KMS-11 (cell line): ENCODE data around the gene JAKMIP1.

Experiments used
- H2AFZ ChIP-seq: fragments of 200-600 bp; sonication (generic); 2 replicates; pipeline ENCODE4 v1.6.1; 2016; ENCODE audit warnings: antibody characterized with exemption, mixed run types, low read depth
- H3K27ac ChIP-seq: fragments of 200-600 bp; sonication (generic); 2 replicates; pipeline ENCODE4 v1.6.1; 2016; ENCODE audit warnings: mild to moderate bottlenecking, mixed run types
- H3K27me3 ChIP-seq: fragments of 200-600 bp; sonication (generic); 2 replicates; pipeline ENCODE4 v1.6.1; 2017; ENCODE audit warnings: mild to moderate bottlenecking, low read depth, mixed run types, moderate library complexity; ENCODE audit not compliant: insufficient read depth
- H3K36me3 ChIP-seq: fragments of 200-600 bp; sonication (generic); 2 replicates; pipeline ENCODE4 v1.6.1; 2017; ENCODE audit warnings: mild to moderate bottlenecking, mixed run types; ENCODE audit not compliant: insufficient read depth
- H3K4me1 ChIP-seq: fragments of 200-600 bp; sonication (generic); 2 replicates; pipeline ENCODE4 v1.6.1; 2016; ENCODE audit warnings: mild to moderate bottlenecking, low read depth, mixed run types; ENCODE audit not compliant: poor library complexity, severe bottlenecking
- H3K4me2 ChIP-seq: fragments of 200-600 bp; sonication (generic); 2 replicates; pipeline ENCODE4 v1.7.0; 2016; ENCODE audit warnings: mild to moderate bottlenecking, mixed run types
- H3K4me3 ChIP-seq: fragments of 200-600 bp; sonication (generic); IDR thresholded peaks from 2 replicates; pipeline ENCODE4 v1.6.1; 2017; ENCODE audit warnings: low read depth, low read length, mixed read lengths; ENCODE audit not compliant: insufficient read depth
- H3K79me2 ChIP-seq: fragments of 200-600 bp; sonication (generic); 2 replicates; pipeline ENCODE4 v1.6.1; 2016; ENCODE audit warnings: low read depth, mixed run types; ENCODE audit not compliant: insufficient read depth
- H3K9ac ChIP-seq: fragments of 200-600 bp; sonication (generic); 2 replicates; pipeline ENCODE4 v1.6.1; 2016; ENCODE audit warnings: mild to moderate bottlenecking, mixed run types
- H4K20me1 ChIP-seq: fragments of 200-600 bp; sonication (generic); 2 replicates; pipeline ENCODE4 v1.6.1; 2016; ENCODE audit warnings: mild to moderate bottlenecking, mixed run types; ENCODE audit not compliant: insufficient read depth
- TF ChIP-seq, protein P1 (sequence below): fragments of 200-600 bp; sonication (generic); conservative IDR thresholded peaks from 2 replicates; pipeline ENCODE4 v1.6.1; 2017; ENCODE audit warnings: low read depth, mild to moderate bottlenecking, antibody characterized with exemption, low read length, moderate library complexity, mixed read lengths

JAKMIP1 gene

DNA sequence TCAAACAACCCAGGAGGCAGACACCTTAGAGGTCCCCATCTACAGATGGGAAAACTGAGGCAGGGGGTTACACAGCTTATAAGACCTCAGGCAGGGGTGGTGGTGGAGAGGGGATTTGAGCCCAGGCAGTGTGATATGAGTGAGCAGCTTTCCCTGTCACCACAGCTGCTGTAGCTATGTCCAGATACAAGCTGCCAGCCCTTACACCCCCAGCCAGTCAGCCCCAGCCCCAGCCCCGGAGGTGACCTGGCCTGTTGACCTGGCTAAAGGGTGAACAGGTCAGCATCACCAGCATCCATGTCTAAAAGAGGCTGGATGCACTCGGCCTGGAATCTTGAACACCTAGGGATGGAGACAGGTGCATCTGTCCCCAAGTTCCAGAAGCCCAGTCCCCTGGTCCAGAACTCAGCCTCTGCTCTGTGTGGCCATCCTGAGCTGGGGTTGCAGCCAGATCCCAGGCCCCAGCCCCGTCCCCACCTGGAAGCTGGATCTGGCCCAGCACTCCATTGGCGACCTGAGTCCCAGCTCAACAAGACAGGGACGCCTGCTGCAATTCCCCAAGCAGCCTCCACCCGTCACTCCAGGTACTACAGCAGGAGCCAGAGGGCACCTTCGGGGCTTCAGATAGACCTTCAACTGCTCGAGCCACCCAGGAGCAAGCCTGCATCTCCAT lies 89.5 kb downstream of the JAKMIP1 start:
- H4K20me1 ChIP-seq = no peaks in the 10 kb centered on the region
- TF ChIP-seq, protein P1, sequence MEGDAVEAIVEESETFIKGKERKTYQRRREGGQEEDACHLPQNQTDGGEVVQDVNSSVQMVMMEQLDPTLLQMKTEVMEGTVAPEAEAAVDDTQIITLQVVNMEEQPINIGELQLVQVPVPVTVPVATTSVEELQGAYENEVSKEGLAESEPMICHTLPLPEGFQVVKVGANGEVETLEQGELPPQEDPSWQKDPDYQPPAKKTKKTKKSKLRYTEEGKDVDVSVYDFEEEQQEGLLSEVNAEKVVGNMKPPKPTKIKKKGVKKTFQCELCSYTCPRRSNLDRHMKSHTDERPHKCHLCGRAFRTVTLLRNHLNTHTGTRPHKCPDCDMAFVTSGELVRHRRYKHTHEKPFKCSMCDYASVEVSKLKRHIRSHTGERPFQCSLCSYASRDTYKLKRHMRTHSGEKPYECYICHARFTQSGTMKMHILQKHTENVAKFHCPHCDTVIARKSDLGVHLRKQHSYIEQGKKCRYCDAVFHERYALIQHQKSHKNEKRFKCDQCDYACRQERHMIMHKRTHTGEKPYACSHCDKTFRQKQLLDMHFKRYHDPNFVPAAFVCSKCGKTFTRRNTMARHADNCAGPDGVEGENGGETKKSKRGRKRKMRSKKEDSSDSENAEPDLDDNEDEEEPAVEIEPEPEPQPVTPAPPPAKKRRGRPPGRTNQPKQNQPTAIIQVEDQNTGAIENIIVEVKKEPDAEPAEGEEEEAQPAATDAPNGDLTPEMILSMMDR = no peak

DNA sequence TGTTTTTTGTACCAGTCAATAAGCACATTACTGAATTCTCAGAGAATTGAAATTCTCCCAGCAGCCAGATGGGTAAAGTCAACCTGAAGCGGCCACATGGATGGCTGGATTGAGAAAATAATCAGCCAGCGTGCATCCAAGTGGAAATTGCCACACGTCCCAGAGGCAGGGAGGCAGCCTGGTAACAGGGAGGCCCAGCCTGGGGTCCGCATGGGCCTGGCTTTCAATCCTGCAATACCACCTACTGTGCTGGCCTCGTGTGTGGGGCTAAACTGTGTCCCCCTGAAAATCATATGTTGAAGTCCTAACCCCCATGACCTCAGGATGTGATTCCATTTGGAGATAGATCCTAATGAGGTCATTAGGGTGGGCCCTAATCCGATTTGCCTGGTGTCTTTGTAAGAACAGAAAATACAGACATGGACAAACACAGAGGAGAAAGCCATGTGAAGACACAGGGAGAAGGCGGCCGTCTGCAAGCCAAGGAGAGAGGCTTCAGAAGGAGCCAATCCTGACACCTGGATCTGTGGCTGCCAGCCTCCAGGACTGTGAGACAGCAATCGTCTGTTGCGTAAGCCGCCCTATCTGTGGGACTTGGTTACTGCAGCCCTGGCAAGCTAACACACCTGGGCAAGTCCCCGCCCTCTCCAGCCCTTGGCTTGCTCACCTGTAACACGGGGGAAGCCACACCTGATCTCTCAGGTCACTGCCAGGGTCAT lies 90.3 kb downstream of the JAKMIP1 start:
- no peak overlapping the region for H2AFZ ChIP-seq
- H3K79me2 ChIP-seq = no peaks in the 10 kb centered on the region
- H3K4me2 ChIP-seq = no peak overlapping the region
- no peak overlapping the region for H3K9ac ChIP-seq
- H4K20me1 ChIP-seq = no peaks in the 10 kb centered on the region
- no peak overlapping the region for H3K27ac ChIP-seq
- no peaks in the 10 kb centered on the region for H3K36me3 ChIP-seq
- TF ChIP-seq, protein P1 = 0 out of 2 replicates have a peak, but pooled peaks have one; percentile 17
- no peaks in the 10 kb centered on the region for H3K4me1 ChIP-seq
- no peaks in the 10 kb centered on the region for H3K27me3 ChIP-seq
- no peak overlapping the region for H3K4me3 ChIP-seq

More for the DNA sequence above, 89.5 kb downstream of the JAKMIP1 start:
- Histone ChIP-seq H3K9ac (no peak overlapping the region), H3K36me3 (no peaks in the 10 kb centered on the region), H3K4me3 (no peak overlapping the region), H3K27me3 (no peaks in the 10 kb centered on the region), H3K4me1 (no peaks in the 10 kb centered on the region), H3K4me2 (no peak overlapping the region), H3K27ac (no peak overlapping the region), H2AFZ (no peak overlapping the region), H3K79me2 (no peaks in the 10 kb centered on the region)

DNA sequence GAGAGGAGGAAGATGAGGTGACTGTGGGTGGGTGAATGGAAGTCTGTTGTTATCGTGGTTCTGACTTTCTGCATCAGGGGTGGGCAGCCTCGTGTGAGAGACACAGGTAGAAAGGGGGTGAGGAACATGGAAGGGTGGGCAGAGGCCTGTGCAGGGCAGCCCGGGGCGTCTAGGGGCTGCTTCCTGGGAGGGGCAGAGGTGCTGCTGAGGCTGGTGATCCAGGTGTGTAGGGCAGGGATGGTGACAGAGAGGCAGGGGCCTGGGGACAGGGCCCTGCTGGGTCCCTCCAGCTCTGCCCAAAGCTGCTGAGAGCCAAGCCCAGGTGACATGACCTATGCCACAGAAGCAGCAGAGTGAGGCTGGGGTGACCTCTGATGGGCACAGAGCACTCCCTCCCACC lies 92.5 kb downstream of the JAKMIP1 start:
- Histone ChIP-seq H3K4me1 (no peaks in the 10 kb centered on the region), H3K4me2 (no peak overlapping the region), H3K27ac (no peak overlapping the region), H3K4me3 (no peak overlapping the region), H3K27me3 (no peaks in the 10 kb centered on the region), H4K20me1 (no peaks in the 10 kb centered on the region), H3K36me3 (no peaks in the 10 kb centered on the region), H2AFZ (no peak overlapping the region), H3K79me2 (no peaks in the 10 kb centered on the region), H3K9ac (no peak overlapping the region)
- TF ChIP-seq, protein P1 = no peak

DNA sequence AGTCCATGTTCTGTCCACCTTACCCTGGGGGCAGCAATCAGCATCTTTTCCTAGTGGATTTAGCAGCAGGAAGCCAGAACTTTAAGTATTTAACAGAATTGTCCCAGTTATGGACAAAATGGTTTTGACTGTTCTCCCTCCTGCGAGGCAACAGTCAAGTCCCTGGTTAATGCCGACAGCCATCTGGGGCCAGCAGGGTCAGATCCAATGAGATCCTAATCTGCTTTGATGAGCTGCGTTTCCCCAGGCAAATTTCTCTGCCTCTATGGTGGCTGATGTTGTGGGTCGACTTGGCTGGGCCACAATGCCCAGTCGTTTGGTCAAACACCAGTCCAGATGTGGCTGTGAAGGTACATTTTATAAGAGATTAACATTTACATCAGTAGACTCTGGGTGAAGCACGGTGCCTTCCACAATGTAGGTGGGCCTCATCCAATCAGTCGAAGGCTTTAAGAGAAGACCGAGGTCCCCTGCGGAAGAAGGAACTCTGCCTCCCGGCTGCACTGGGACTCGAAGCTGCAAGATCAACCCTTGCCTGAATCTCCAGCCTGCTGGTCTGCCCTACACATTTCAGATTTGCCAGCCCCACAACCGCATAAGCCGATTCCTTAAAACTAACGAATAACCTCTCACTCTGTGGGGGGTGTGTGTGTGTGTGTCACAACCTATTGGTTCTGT lies 93.1 kb downstream of the JAKMIP1 start:
- H3K27ac ChIP-seq = no peak overlapping the region
- H3K4me1 ChIP-seq = no peaks in the 10 kb centered on the region
- no peaks in the 10 kb centered on the region for H3K79me2 ChIP-seq
- H2AFZ ChIP-seq = no peak overlapping the region
- TF ChIP-seq, protein P1 = no peak
- no peaks in the 10 kb centered on the region for H3K36me3 ChIP-seq
- no peaks in the 10 kb centered on the region for H4K20me1 ChIP-seq
- no peak overlapping the region for H3K4me3 ChIP-seq
- no peak overlapping the region for H3K9ac ChIP-seq
- H3K27me3 ChIP-seq = no peaks in the 10 kb centered on the region
- H3K4me2 ChIP-seq = no peak overlapping the region
